GM10266 (cell line): Measurements from ENCODE around the gene FLT3.
"Not testable (repeated sequence)": the region's sequence is repeated elsewhere in the genome, so short reads cannot be mapped to it uniquely, and the experiment has no call there.

ENCODE experiments used
- DNase-seq: peaks from one replicate; pipeline ENCODE4 v3.0.0; 2012; ENCODE audit errors: extremely low spot score
- CTCF ChIP-seq: IDR thresholded peaks from 2 replicates; pipeline ENCODE4 v1.5.1; 2012; ENCODE audit warnings: mild to moderate bottlenecking, low read depth; ENCODE audit not compliant: control insufficient read depth, insufficient read depth; ENCODE audit errors: missing control alignments

The FLT3 gene

DNA sequence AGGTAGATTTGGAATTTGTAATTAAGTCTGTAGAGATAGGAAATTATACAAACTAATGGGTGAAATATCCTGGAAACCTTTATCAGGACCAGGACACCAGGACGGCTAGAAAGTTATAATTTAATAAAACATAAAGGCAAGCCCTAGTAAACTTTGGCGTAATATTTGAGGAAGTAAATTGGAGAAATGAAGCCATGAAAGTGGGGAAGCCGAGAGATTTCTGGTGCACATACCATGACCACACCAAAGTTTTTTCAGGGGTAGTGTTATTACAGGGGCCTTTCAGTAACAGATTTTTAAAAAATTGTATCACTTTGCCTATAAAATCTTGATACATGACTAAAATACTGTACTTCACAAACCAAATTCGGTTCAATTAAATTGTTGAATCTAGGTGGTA is 57.2 kb downstream of the FLT3 start:
- no peak for DNase-seq
- TF ChIP-seq CTCF: no peak

- no peak for DNase-seq
- TF ChIP-seq CTCF: no peak
Measured at GRCh38 chr13:28041501-28041900, 58.9 kb downstream of the FLT3 start.

- DNase-seq: no peak
- TF ChIP-seq CTCF: no peak
Measured at GRCh38 chr13:28041031-28041461, 59.3 kb downstream of the FLT3 start.

GRCh38 chr13:28037399-28037798 is 63.0 kb downstream of the FLT3 start:
- TF ChIP-seq CTCF: no peak
- DNase-seq: no peak

GRCh38 chr13:28035146-28035782 is 65.1 kb downstream of the FLT3 start:
- TF ChIP-seq CTCF: no peak
- no peak for DNase-seq

GRCh38 chr13:28033894-28034655 is 66.3 kb downstream of the FLT3 start:
- TF ChIP-seq CTCF: no peak

GRCh38 chr13:28032438-28032837 is 67.9 kb downstream of the FLT3 start:
- not testable (repeated sequence) for DNase-seq

More at GRCh38 chr13:28033894-28034655, 66.3 kb downstream of the FLT3 start:
- DNase-seq: no peak
